Bronchial epithelial cell (primary cell): Measurements from ENCODE around the gene PRKAG2. TPM values are rescaled to one million over a fixed set of nuclear protein-coding genes. Genes with fewer than 3 reads are reported as not detected.

ENCODE experiments used
- DNase-seq: peaks from one replicate; pipeline ENCODE4 v3.0.0-alpha.2; 2010; ENCODE audit warnings: low read depth
- FAIRE-seq: peaks from 2 replicates; lab custom pipeline; 2011; peaks lifted over from hg19 to GRCh38; lab: Jason Lieb, UNC
- H3K27me3 ChIP-seq: 2 replicates; pipeline ENCODE4 v1.5.1; 2011; ENCODE audit warnings: low read length; ENCODE audit not compliant: control insufficient read depth, insufficient read depth
- H3K36me3 ChIP-seq: 2 replicates; pipeline ENCODE4 v1.5.1; 2011; ENCODE audit warnings: low read length; ENCODE audit not compliant: control insufficient read depth, insufficient read depth
- H3K4me3 ChIP-seq: 2 replicates; pipeline ENCODE4 v1.5.1; 2011; ENCODE audit warnings: mild to moderate bottlenecking, low read depth, low read length, control low read depth
- CTCF ChIP-seq: IDR thresholded peaks from 2 replicates; pipeline ENCODE4 v1.5.1; 2011; ENCODE audit warnings: mild to moderate bottlenecking, moderate library complexity, low read length, control low read depth, inconsistent platforms; ENCODE audit not compliant: insufficient read depth, severe bottlenecking
- total RNA-seq: library from RNA; depleted of rRNA; stranded (reverse); fragments of >200 nt; gene quantifications from 2 replicates; pipeline ENCODE4 v1.2.1, GENCODE V29; 2014

The PRKAG2 gene
- total RNA-seq, 1 donor from 2014 or later = 24.5 TPM

DNA sequence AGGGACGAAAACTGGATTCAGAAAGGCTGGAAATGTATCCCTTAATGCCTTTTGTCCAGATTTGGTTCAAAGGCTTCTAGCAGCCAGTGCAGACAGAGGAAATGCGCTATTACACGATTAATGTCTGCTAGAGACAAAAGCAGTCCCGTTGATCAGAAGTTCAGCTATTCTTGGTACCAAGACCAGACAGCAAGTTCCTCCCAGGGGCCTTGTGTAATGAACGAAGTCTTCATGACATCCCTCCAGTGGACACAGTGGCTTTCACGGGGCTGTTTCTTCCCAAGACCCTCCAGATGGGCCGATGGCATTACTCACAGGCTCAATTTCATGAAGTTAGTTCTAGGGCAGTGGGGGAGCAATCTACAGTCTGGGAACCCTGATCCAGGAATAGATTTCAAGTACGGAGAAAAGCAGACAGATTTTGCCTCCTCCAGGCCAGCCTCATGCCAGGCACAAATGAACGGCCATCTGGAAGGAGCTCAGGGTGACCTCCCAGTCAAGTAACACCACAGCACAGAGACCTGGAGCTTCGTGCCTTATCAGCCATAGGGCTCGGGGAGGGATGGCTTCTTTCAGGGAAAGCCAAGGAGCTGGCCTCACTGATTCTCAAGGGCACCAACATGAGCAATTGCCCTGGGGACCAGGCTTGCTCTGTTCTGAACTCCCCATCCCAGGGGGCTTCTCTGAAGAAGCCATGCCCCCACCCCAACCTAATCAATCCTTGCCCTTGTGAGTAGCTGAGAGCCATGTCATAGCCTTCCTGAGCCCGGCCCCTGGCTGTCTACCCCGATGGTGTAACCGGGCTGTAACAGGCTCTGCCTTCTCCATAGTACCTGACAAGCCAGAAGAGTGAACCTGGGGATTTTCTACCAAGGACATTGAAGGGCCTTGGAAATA is 101.1 kb downstream of the PRKAG2 start:
- DNase-seq = no peak
- TF ChIP-seq CTCF = no peak
- Histone ChIP-seq H3K27me3 (peaks cover 7% of the 10 kb centered on the region), H3K36me3 (no peaks in the 10 kb centered on the region), H3K4me3 (no peak overlapping the region)
- FAIRE-seq = no peak

- no peak overlapping the region for H3K4me3 ChIP-seq
- H3K36me3 ChIP-seq = no peaks in the 10 kb centered on the region
- TF ChIP-seq CTCF = no peak
- peaks cover 7% of the 10 kb centered on the region for H3K27me3 ChIP-seq
- DNase-seq (no peak), FAIRE-seq (no peak)
These were observed 102.0 kb downstream of the PRKAG2 start for GRCh38 chr7:151774951-151775350.

GRCh38 chr7:151773797-151774196 is 103.1 kb downstream of the PRKAG2 start:
- DNase-seq = no peak
- Histone ChIP-seq H3K4me3 (no peak overlapping the region), H3K36me3 (no peaks in the 10 kb centered on the region), H3K27me3 (peaks cover 2% of the 10 kb centered on the region)
- FAIRE-seq = peak; percentile 55
- TF ChIP-seq CTCF = no peak

DNA sequence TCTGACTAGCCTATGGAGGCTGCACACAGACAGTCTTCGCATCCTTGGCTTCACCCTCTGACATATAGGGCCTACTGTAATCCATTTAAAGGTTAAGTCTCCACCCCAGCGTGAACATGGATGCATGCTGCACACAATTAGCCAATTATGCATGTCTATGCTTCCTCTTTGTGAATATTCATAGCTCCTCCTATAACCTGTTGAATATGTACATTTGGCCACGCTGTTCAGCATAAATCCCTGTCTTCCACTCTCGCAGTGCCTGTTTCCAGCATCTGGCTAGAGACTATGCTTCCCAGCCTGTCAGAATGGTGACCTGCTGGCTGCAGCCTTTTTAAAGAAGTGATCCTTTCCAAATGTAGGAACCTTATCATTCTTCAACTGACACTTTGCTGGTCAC is 106.7 kb downstream of the PRKAG2 start:
- no peak for FAIRE-seq
- DNase-seq = no peak
- Histone ChIP-seq H3K4me3 (no peak overlapping the region), H3K36me3 (no peaks in the 10 kb centered on the region), H3K27me3 (peaks cover 4% of the 10 kb centered on the region)
- no peak for TF ChIP-seq CTCF

- no peak for TF ChIP-seq CTCF
- Histone ChIP-seq H3K27me3 (peaks cover 2% of the 10 kb centered on the region), H3K4me3 (no peak overlapping the region), H3K36me3 (no peaks in the 10 kb centered on the region)
- FAIRE-seq = no peak
- no peak for DNase-seq
These were observed 107.6 kb downstream of the PRKAG2 start for GRCh38 chr7:151769188-151769821.
